ENCODE data around the gene TMEM272.

DNA sequence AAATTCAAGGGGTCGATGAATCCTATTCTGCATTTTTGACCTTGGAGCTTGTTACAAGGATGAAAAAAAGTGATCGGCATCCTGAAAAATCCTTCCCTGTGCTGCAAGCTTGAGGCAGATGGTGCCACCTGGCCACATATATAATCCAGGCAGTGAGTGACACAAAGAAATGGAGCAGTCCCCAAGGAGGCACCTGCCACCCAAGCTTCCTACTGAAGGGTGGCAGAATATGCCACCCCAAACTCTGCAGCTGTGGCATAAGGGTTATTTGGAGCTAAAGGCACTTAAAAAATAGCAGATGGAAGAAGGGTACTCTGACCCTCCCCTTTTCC, 15.4 kb downstream of the TMEM272 start:
- TF ChIP-seq SMC3 (IDR thresholded peaks at IDR 0.05; ENCODE audit: low read depth, low read length) (no peak), RFX5 (IDR thresholded peaks at IDR 0.05; ENCODE audit: low read depth, low read length) (no peak), CTCF (conservative IDR thresholded peaks at IDR 0.05; ENCODE audit: low read depth, low read length) (no peak)
